HepG2 (cell line): ENCODE data around the gene ZNF248. TPM values are rescaled to one million over a fixed set of nuclear protein-coding genes. Genes with fewer than 3 reads are reported as not detected.

ENCODE experiments used
- AKNA ChIP-seq: sonication (generic); formaldehyde crosslinking; IDR thresholded peaks from 2 replicates; pipeline ENCODE4 v1.4.0; 2020; ENCODE audit warnings: missing genetic modification reagents, borderline replicate concordance
- MAFF ChIP-seq: IDR thresholded peaks from 2 replicates; pipeline ENCODE4 v1.6.1; 2011; ENCODE audit warnings: low read depth, low read length, improper control_type of control experiment
- ZBTB43 ChIP-seq: sonication (generic); formaldehyde crosslinking; conservative IDR thresholded peaks from 2 replicates; pipeline ENCODE4 v1.4.0; 2020; ENCODE audit warnings: missing genetic modification reagents
- ZEB1 ChIP-seq: IDR thresholded peaks from 2 replicates; pipeline ENCODE4 v1.6.1; 2012; ENCODE audit warnings: mild to moderate bottlenecking, low read depth, inconsistent platforms; ENCODE audit not compliant: insufficient replicate concordance
- polyA plus RNA-seq, 8 experiments: library from polyadenylated mRNA; depleted of rRNA in 3 of 8; stranded (reverse) in 7 of 8; unstranded in 1 of 8; fragments of >200 nt; fragmentation: Illumina TruSeq in 4 of 8; extraction: Trizol in 4 of 8; gene quantifications; 2 replicates each; pipeline versions ENCODE4 v1.2.1 to v1.2.3, GENCODE V29; 2011 to 2016; ENCODE audit warnings: low read depth in 4 of 8, missing spikeins in 1 of 8, mixed read lengths in 1 of 8; ENCODE audit not compliant: insufficient read depth in 1 of 8
- total RNA-seq, 5 experiments: library from RNA; depleted of rRNA; stranded (reverse); fragments of >200 nt; fragmentation: Illumina TruSeq; extraction: Trizol; gene quantifications; 2 replicates each; pipeline ENCODE4 v1.2.3, GENCODE V29; 2016; ENCODE audit warnings: low read depth in 1 of 5
- TF ChIP-seq, protein P1 (sequence below): sonication (generic); formaldehyde crosslinking; IDR thresholded peaks from 2 replicates; pipeline ENCODE4 v1.4.0; 2020; ENCODE audit warnings: missing genetic modification reagents

The ZNF248 gene
- total and polyA plus RNA-seq, 2 of the 13 experiments (the other 11 are each of a cell fraction or from before 2014, with no cell fraction given) = 12.8 to 13.3 TPM

GRCh38 chr10:37794305-37794976 lies 63.0 kb downstream of the ZNF248 start (continued):
- TF ChIP-seq, protein P1, sequence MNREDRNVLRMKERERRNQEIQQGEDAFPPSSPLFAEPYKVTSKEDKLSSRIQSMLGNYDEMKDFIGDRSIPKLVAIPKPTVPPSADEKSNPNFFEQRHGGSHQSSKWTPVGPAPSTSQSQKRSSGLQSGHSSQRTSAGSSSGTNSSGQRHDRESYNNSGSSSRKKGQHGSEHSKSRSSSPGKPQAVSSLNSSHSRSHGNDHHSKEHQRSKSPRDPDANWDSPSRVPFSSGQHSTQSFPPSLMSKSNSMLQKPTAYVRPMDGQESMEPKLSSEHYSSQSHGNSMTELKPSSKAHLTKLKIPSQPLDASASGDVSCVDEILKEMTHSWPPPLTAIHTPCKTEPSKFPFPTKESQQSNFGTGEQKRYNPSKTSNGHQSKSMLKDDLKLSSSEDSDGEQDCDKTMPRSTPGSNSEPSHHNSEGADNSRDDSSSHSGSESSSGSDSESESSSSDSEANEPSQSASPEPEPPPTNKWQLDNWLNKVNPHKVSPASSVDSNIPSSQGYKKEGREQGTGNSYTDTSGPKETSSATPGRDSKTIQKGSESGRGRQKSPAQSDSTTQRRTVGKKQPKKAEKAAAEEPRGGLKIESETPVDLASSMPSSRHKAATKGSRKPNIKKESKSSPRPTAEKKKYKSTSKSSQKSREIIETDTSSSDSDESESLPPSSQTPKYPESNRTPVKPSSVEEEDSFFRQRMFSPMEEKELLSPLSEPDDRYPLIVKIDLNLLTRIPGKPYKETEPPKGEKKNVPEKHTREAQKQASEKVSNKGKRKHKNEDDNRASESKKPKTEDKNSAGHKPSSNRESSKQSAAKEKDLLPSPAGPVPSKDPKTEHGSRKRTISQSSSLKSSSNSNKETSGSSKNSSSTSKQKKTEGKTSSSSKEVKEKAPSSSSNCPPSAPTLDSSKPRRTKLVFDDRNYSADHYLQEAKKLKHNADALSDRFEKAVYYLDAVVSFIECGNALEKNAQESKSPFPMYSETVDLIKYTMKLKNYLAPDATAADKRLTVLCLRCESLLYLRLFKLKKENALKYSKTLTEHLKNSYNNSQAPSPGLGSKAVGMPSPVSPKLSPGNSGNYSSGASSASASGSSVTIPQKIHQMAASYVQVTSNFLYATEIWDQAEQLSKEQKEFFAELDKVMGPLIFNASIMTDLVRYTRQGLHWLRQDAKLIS (CRISPR knock-in tag) = no peak
- TF ChIP-seq MAFF (peak; percentile 63), ZBTB43 (CRISPR knock-in tag) (0 out of 2 replicates have a peak, but pooled peaks have one; percentile 31), ZEB1 (no peak), AKNA (CRISPR knock-in tag) (no peak)
- TF ChIP-seq, all 625 proteins: peak for 3
